HEK293T (cell line): Measurements from ENCODE around the gene ATP1B1.

Experiments used
- CTCF ChIA-PET: fragments of 350-600 bp; formaldehyde crosslinking; extraction: SDS; loops from one replicate; lab custom pipeline; 2021; ENCODE audit warnings: antibody characterized with exemption, inconsistent platforms; lab: Yijun Ruan, JAX
- POLR2A ChIA-PET: fragments of 350-600 bp; formaldehyde crosslinking; extraction: SDS; loops from one replicate; lab custom pipeline; 2020; ENCODE audit warnings: antibody characterized with exemption, inconsistent platforms; lab: Yijun Ruan, JAX
- DNase-seq: peaks from one replicate; pipeline ENCODE4 v3.0.0; 2012; ENCODE audit warnings: mixed read lengths; ENCODE audit errors: extremely low spot score
- ARNT ChIP-seq: fragments of 450-650 bp; IDR thresholded peaks from 2 replicates; pipeline ENCODE4 v1.6.1; 2017; ENCODE audit warnings: mild to moderate bottlenecking
- BHLHE40 ChIP-seq: fragments of 450-650 bp; IDR thresholded peaks from 2 replicates; pipeline ENCODE4 v1.6.1; 2016; ENCODE audit warnings: mild to moderate bottlenecking, moderate library complexity, borderline replicate concordance
- CTBP1 ChIP-seq: fragments of 450-650 bp; IDR thresholded peaks from 2 replicates; pipeline ENCODE4 v1.6.1; 2016; ENCODE audit warnings: borderline replicate concordance
- ELF4 ChIP-seq: fragments of 450-650 bp; IDR thresholded peaks from 2 replicates; pipeline ENCODE4 v1.6.1; 2017; ENCODE audit warnings: antibody characterized with exemption
- FOXA1 ChIP-seq: fragments of 450-650 bp; IDR thresholded peaks from 2 replicates; pipeline ENCODE4 v1.6.1; 2016; ENCODE audit warnings: mild to moderate bottlenecking
- FOXK2 ChIP-seq: fragments of 450-650 bp; IDR thresholded peaks from 2 replicates; pipeline ENCODE4 v1.6.1; 2016; ENCODE audit warnings: mild to moderate bottlenecking
- FOXM1 ChIP-seq: fragments of 450-650 bp; IDR thresholded peaks from 2 replicates; pipeline ENCODE4 v1.6.1; 2017; ENCODE audit warnings: mild to moderate bottlenecking, borderline replicate concordance
- HDGF ChIP-seq: fragments of 450-650 bp; IDR thresholded peaks from 2 replicates; pipeline ENCODE4 v1.6.1; 2017; ENCODE audit warnings: antibody characterized with exemption, borderline replicate concordance
- L3MBTL2 ChIP-seq: fragments of 450-650 bp; conservative IDR thresholded peaks from 2 replicates; pipeline ENCODE4 v1.6.1; 2016; ENCODE audit warnings: mild to moderate bottlenecking
- LEF1 ChIP-seq: fragments of 450-650 bp; IDR thresholded peaks from 2 replicates; pipeline ENCODE4 v1.6.1; 2017; ENCODE audit warnings: mild to moderate bottlenecking, borderline replicate concordance
- NFRKB ChIP-seq: fragments of 450-650 bp; IDR thresholded peaks from 2 replicates; pipeline ENCODE4 v1.6.1; 2016; ENCODE audit warnings: mild to moderate bottlenecking, moderate library complexity
- PKNOX1 ChIP-seq: fragments of 450-650 bp; IDR thresholded peaks from 2 replicates; pipeline ENCODE4 v1.6.1; 2016
- SP1 ChIP-seq: fragments of 450-650 bp; IDR thresholded peaks from 2 replicates; pipeline ENCODE4 v1.6.1; 2017
- SUZ12 ChIP-seq: fragments of 450-650 bp; IDR thresholded peaks from 2 replicates; pipeline ENCODE4 v1.6.1; 2016; ENCODE audit warnings: mild to moderate bottlenecking
- TARDBP ChIP-seq: fragments of 450-650 bp; IDR thresholded peaks from 2 replicates; pipeline ENCODE4 v1.6.1; 2016
- ZNF384 ChIP-seq: fragments of 450-650 bp; IDR thresholded peaks from 2 replicates; pipeline ENCODE4 v1.6.1; 2016

The ATP1B1 gene

GRCh38 chr1:169106095-169106920, at the start of gene ATP1B1:
TSS of gene ATP1B1 (plus strand) at chr1:169106690. CDS start at chr1:169106830, 140 bp downstream.
- ChIA-PET POLR2A (interaction anchor here (0.9 to 2.1 kb wide), 3 partner anchors 12 to 47 kb away, joined by 3 to 8 read pairs (median 3); no protein-coding TSS in a partner anchor), CTCF (no interaction called here)
- no peak for TF ChIP-seq ELF4
- no peak for TF ChIP-seq ZNF384
- peak; percentile 66; the same call in 1 of the 2 replicates for TF ChIP-seq FOXM1
- TF ChIP-seq PKNOX1, result no peak
- no peak for TF ChIP-seq BHLHE40
- no peak for TF ChIP-seq ARNT
- no peak for TF ChIP-seq FOXK2
- TF ChIP-seq FOXA1, result no peak
- TF ChIP-seq CTBP1, result peak; percentile 57; the same call in 1 of the 2 replicates
- no peak for TF ChIP-seq SP1
- TF ChIP-seq HDGF, result no peak
- no peak for TF ChIP-seq LEF1
- no peak for TF ChIP-seq TARDBP
- no peak for TF ChIP-seq NFRKB
- no peak for TF ChIP-seq L3MBTL2
- peak; percentile 93 for DNase-seq

- CTCF ChIA-PET, result interaction anchor here (1.4 kb wide), 1 partner anchor 456 kb away, joined by 3 read pairs; no protein-coding TSS in a partner anchor
These were observed 47.1 kb upstream of the ATP1B1 start for GRCh38 chr1:169059421-169059820.

GRCh38 chr1:169060043-169060722, 46.3 kb upstream of the ATP1B1 start:
- CTCF ChIA-PET, result interaction anchor here (0.5 to 1.4 kb wide), 2 partner anchors 116 to 457 kb away, joined by 3 to 4 read pairs; no protein-coding TSS in a partner anchor
- TF ChIP-seq FOXK2, result no peak
- no peak for DNase-seq
- POLR2A ChIA-PET, result interaction anchor here (1.3 kb wide), 1 partner anchor 46 kb away, joined by 3 read pairs; the partner anchor contains the start of gene ATP1B1

More at GRCh38 chr1:169059421-169059820, 47.1 kb upstream of the ATP1B1 start:
- POLR2A ChIA-PET, result interaction anchor here (1.3 kb wide), 1 partner anchor 47 kb away, joined by 3 read pairs; the partner anchor contains the start of gene ATP1B1
- DNase-seq, result no peak
- TF ChIP-seq ELF4 (no peak), PKNOX1 (no peak), FOXA1 (no peak), BHLHE40 (no peak), HDGF (no peak), L3MBTL2 (no peak), ZNF384 (no peak), FOXM1 (no peak), SUZ12 (no peak), NFRKB (no peak), LEF1 (no peak), TARDBP (no peak), ARNT (no peak), SP1 (no peak), FOXK2 (no peak), CTBP1 (no peak)

GRCh38 chr1:169060919-169061639, 45.4 kb upstream of the ATP1B1 start:
- ChIA-PET POLR2A (no interaction called here), CTCF (interaction anchor here (0.5 to 1.4 kb wide), 2 partner anchors 116 to 458 kb away, joined by 3 to 4 read pairs; no protein-coding TSS in a partner anchor)

More at GRCh38 chr1:169060919-169061639, 45.4 kb upstream of the ATP1B1 start:
- no peak for DNase-seq
- TF ChIP-seq FOXA1 (no peak), FOXK2 (no peak), FOXM1 (no peak), ZNF384 (no peak), LEF1 (no peak), SP1 (no peak), ELF4 (no peak), ARNT (no peak), SUZ12 (no peak), BHLHE40 (no peak), CTBP1 (no peak), L3MBTL2 (no peak), NFRKB (no peak), HDGF (no peak), PKNOX1 (no peak)
